Occipital lobe (tissue), 2 donors: ENCODE results near the gene C6orf89. TPM values are rescaled to one million over a fixed set of nuclear protein-coding genes. Genes with fewer than 3 reads are reported as not detected.
"Not testable (repeated sequence)": the region's sequence is repeated elsewhere in the genome, so short reads cannot be mapped to it uniquely, and the experiment has no call there.

Source experiments
- DNase-seq: peaks from one replicate; lab custom pipeline; 2025; lab: John Stamatoyannopoulos, UW
- total RNA-seq: library from RNA; depleted of rRNA; stranded (reverse); fragments of >200 nt; gene quantifications from one replicate; pipeline ENCODE4 v1.2.3, GENCODE V29; 2014

Gene C6orf89
- total RNA-seq, 1 donor from 2014 or later, result 36.2 TPM

DNA sequence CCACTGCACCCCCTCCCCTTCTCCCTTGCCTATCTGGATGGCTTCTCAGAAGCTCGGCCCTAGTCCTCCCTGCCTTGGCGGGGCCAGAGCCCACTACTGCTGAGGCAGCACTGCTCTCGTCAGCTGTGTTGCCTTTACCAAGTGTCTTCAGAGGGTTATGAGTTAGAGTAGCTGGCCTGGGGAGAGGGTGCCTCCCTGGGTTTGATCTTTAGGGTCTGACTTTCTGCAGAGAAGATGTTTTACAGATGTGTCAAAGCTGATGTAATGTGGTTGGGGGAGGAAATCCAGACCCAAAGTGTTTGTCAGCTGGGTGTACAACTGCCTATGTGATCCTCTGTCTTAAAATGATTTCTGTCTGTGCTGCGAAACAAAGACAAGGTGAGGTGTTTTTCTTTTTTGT, 38.4 kb downstream of the C6orf89 start:
- DNase-seq, result no peak

DNA sequence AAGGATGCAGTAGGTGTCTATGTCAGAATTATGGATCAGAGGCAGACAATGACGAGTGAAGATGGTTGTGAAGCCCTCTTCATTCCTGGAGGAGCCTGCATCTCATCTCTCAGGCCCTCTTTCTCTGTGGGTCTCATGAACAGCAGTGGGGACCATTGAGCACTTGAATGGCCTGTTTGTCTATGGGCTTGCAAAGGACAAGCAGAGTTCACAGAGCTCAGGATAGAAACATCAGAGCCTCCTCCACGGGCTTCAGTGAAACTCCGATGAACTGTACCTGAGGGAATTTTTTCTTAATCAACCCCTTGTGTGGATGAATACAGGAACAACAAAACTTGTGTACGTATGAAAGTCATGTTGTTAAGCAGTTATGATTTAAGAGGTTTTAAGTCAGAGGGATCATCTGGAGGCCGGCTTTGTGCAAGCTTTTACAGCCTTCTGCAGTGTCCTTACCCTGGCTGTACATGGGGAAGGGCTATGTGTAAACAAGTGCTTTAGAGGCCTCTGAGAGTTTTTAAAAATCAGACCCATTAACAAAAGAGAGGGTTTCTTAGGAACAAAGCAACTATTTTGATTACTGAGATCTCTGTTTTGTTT, 39.1 kb downstream of the C6orf89 start:
- no peak for DNase-seq

DNA sequence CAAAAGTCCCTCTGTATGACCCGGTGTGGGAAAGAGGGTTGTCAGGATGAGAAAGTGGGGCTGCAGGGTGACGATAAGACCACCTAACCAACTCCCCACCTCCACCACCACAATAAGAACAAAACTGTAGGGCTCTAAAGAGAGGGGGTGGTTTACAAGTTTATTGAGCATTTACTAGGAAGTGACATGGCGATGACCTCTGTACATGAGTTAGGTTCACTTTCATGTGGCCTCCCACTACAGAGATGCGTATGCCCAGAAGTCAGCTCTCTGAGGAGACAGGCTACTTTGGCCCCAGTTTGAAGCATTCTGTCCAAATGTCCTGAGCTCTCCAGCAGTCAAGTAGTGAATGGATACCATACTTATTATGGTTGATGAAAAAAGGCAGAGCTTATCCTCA, 40.1 kb downstream of the C6orf89 start:
- DNase-seq, result no peak

DNA sequence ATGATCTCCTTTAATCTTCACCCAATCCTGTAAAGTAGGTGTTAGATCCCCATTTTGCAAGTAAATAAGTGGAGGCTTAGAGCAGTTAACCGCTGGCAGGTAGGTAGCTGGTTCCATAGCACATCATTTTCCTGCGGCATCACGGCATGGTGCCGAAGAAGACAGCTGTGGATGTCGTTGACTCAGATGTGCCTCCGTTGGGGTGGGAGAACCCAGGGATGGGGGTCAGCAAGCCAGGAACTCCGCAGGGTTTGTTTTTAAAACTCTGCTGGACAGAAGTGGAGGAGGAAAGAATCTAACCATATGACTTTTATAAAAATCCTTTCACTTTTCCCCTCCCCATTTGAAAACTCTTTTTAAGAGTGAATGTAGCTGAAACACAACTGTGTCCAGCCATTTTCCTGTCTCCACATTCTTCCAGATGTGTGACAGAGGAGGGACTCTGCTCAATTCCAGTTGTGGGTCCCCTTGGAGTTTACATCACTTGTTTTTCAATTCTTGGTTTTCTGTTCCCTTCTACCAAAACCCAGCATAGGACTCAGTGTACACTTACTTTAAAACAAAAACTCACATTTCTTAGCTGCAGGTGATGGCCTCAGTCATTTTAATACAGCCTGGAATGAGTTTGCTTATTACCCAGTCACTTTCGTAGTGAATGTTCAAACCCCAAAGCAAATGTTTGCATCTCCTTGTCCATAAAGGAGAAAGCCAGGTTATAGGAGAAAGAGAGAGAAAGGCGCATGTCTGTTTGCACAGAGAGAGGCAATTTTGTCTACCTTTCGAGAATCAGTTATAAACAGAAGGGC, 41.2 kb downstream of the C6orf89 start:
- DNase-seq, result no peak

DNA sequence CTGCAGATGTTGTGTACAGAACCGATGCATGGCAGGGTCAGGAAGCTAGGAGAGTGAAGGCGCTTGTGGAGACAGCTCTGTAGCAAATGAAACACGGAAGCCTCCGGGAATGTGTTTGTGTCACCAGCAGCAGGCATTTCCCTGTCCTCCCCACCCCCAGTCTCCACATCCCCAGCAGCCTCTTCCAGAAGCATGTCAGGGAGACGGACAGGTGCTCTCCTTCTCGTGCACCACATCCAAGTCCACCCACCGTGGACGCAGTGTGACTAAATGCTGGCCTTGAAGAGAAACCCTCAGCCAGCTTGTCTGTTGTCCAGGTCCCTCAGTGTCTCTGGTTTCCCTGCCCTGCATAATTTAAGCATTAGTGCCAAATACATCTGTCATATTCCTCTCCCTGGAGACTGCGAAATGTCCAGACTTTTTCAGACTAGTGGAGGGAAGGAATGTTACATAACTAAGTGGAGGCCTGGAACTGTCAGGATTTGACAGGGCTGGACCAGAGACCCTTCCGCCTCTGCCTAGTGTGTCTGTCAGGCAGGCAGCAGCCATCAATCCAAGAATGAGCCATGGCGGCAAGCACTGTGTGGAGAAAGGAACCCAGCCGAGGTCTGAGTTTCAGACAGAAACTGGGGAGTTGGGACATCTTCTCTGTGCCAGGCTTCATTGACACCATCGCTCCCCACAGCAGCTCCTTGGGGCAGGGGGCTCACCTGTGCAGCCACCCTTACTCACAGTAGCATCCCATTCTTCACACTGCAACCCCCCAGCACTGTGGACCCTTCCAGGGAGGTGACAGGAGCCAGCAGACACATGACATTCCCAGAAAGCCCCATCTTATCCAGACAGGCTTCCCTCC, 42.2 kb downstream of the C6orf89 start:
- DNase-seq, result no peak

DNA sequence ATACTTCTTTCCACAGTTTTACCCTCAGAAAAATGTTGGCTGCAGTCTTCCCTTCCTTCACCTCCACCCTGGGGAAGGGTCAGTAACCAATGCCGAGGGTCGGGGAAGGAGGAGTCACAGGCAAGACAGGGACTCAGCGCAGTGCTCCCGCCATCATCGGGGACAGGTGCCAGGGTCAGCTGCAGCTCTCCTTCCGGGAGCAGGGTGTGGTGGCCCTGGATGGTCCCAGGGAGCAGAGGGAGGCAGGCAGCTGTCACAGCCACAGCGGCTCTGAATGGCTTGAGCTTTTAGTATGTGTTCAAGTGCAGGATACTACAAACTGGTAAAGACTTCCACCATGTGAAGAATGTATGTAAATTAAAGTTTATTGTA, 42.8 kb downstream of the C6orf89 start:
- no peak for DNase-seq

DNA sequence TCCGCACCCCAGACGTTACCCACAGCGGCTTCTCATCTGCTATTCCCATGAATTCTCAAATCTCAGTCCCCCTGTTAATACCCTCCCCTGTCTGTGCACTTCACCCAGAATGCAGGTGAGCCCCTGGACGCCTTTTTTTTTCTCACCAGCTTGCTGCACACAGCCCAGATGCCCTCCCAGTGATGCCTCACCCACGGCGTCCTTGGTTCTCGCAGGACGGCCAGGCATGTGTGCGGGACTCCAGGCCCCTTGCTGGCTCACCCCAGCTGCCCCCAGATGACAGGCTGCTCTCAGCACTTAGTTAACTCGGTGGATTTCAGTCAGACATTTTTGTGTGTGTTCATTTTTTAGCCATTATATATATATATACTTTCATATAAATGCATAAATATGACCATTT, 43.4 kb downstream of the C6orf89 start:
- no peak for DNase-seq

DNA sequence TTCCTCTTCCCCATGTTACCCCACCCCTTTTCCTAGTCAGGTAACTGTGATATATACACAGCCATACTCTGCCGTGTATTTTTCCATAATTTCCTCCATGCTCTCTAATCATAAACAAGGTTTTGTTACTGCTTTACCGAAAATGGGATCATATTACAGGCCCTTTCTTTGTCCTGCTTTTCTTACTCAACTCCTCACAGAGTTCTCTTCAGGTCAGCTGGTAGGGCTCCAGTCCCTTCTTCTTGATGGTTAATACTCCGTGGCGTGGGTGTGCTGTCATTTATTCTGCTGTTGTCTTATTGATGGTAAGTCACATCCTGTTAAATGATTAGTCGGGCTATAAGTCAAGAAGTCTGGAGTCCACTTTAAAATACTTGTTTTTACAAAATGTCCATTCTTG, 43.9 kb downstream of the C6orf89 start:
- no peak for DNase-seq

DNA sequence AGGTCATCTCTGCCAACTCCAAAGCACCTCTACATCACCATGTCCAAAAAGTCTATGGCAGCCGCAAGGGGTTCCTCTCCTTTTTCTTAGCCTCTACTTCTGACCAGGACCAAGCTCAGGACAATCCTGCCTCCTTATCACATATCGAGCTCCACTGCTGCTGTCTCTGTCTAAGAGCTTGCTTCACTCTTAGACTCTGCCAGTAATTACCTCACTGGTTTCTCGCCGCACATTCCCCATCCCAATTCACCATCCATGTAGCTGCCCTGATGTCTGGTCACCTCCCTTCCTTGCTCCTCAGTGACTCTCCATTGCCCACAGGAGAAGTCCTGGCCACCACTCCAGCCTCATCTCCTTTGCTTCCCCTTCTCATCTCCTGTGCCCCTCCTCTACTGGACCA, 44.7 kb downstream of the C6orf89 start:
- DNase-seq, result no peak

DNA sequence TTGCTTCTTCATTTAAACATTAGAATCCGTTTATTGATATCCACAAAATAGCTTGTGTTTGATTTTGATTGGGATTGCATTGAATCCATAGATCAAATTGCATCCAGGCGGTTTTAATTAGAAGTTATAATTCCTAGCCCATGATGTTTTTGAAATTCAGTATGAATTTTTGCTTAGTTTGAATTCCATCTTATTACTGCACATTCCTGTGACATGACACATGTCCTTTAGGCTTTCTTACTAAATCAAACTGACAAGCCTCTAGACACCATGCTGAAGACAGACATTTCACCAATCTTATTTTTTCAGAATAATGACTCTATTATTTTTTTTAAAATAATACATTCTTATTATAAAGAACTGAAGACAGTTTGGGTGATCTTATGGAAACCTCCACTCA, 47.4 kb downstream of the C6orf89 start:
- no peak for DNase-seq

DNA sequence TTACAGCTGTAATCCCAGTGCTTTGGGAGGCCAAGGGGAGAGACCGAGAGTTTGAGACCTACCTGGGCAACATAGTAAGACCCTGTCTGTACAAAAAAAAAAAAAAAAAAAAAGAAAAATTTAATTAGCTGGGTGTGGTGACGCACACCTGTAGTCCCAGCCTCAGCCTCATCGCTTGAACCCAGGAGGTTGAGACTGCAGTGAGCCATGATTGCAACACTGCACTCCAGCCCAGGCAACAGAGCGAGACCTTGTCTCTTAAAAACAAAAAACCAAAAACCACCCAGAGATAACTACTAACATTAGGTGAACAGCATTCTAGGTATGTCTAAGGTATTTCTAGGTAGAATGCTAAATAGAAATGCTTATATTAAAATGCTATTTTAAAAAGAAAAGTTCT, 47.8 kb downstream of the C6orf89 start:
- no peak for DNase-seq

DNA sequence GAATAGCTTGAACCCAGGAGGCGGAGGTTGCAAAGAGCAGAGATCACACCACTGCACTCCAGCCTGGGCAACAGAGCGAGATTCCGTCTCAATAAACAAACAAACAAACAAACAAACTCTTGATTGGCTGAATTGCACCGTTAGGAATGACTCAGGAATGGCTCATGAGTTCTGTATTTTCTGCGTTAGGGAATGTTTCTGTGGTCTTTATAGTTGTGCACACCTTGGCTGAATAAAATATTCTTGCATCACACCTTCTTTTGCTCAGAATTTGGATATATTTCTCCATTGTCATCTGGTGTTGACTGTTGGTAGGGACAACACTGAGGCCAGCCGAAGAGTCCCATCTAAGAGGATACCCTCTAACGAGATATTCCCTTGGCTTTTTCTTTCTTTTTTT, 49.1 kb downstream of the C6orf89 start:
- no peak for DNase-seq

DNA sequence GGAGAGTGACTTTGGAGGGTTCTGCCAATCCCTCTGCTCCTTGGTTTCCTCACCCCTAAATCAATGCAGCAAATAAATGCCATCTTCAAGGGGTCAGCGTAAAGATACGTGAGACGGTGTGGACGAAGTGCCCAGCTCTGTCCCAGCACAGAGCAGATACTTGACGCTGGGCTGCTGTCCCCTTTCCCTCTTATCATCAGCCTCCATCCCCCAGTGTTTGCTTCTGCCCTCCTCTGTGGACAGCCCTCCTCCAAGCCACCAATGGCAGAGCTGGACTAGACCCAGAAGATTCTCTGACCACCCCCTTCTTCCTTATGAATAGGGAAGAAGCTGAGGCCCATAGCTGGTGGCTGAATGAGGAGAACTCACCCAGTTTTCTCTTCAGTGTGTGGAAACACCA, 51.1 kb downstream of the C6orf89 start:
- no peak for DNase-seq

DNA sequence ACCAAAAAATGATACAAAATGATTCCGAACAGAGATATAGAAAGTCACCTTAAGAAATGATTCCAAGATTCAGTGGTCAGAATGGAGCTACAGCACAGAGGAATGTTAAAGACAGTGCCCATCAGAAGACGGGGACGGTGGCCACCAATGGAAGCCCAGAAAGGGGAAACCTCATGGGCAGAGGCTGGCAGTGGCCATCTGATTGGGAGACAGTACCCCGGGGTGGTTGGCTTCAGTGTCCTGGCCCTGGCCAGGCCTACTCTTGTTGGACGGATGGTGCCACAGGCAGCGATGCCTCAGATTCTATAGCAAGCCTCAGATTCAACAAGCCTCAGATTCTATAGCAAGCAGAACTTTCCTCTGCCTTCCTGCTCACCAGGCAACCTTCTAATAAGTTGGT, 52.1 kb downstream of the C6orf89 start:
- no peak for DNase-seq

DNA sequence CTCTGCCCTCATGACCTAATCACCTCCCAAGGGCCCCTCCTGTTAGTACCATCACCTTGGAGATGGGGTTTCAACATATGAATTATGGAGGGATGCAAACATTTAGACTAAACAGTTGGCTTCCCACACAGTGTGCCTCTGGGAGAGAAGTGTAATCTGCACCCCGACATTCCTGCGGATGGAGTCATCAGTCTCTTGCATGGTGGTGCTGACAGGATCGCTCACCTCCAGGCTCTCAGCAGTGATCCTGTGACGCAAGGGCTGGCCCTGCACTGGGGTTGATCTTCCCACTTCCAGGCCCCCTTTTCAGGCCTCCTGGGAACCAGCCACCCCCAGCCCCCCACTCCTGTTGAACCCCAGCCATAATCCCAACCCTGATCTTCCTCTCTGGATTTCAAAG, 52.8 kb downstream of the C6orf89 start:
- no peak for DNase-seq

DNA sequence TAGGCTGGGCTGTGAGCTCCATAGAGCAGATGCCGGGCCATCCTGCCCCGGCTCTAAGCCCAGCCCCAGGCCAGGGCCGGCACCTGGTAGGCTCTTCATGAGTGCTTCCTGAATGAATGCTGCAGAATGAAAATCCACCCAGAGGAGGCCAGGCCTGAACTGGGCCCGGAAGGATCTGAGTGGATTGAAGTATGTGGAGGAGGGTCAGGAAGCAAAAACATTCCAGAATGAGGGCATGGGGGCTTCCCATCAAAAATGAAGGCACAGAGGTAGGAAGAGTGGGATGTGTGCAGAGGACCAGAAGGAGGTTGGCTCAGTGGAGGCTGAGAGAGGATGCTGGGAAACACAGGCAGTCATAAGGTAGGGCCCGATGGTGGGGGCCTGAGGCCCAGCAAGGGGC, 53.3 kb downstream of the C6orf89 start:
- not testable (repeated sequence) for DNase-seq

DNA sequence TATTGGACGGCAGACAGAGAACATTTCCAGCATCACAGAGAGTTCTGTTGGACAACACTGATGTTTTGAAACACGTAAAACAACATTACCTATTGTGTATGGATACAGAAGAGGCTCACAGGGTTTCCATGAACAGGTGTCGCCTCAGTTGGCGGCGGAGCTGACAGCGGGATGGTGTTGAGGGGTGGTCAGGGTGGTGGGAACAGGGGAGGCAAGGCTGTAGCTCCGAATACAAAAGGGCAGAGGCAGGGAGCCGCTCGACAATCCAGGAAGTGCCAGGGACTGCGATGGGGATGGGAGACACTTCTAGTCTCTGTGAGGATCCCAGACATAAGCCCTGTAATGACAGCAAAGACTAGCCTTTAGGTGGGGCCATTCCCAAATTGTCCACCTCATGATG, 54.3 kb downstream of the C6orf89 start:
- no peak for DNase-seq

DNA sequence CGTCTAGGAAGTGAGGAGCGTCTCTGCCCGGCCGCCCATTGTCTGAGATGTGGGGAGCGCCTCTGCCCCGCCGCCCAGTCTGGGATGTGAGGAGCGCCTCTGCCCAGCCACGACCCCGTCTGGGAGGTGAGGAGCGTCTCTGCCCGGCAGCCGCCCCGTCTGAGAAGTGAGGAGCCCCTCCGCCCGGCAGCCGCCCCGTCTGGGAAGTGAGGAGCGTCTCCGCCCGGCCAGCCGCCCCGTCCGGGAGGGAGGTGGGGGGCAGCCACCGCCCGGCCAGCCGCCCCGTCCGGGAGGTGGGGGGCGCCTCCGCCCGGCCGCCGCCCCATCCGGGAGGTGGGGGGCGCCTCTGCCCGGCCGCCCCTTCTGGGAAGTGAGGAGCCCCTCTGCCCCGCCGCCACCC, 55.8 kb downstream of the C6orf89 start:
- DNase-seq, result not testable (repeated sequence)

DNA sequence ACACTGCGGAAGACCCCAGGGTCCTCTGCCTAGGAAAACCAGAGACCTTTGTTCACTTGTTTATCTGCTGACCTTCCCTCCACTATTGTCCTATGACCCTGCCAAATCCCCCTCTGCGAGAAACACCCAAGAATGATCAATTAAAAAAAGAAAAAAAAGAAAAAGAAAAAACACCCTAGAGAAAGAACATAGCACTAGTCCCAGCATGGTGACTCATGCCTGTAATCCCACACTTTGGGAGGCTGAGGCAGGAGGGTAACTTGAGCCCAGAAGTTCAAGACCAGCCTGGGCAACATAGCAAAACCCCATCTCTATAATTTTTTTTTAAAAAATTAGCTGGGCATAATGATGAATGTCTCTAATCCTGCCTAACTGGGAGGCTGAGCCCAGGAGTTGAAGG, 56.6 kb downstream of the C6orf89 start:
- DNase-seq, result not testable (repeated sequence)

DNA sequence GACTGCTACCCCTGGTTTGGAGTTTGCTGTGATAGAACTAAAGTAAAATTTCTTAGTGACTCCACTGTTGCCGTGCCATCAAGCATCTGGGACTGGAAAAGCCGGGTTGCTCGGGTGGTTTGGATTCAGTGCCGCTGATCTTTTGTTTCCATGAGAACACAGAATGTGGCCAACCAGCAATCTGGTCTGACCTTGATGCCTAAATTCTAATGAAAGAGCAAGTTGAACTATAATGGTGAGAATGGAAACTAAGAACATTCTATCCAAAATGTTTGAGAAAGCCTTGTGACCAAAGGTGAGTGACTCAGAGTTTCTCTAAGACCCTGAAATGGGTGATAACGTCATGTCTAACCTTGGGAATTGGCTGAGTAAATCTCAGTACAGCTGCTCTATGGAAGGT, 58.9 kb downstream of the C6orf89 start:
- no peak for DNase-seq

DNA sequence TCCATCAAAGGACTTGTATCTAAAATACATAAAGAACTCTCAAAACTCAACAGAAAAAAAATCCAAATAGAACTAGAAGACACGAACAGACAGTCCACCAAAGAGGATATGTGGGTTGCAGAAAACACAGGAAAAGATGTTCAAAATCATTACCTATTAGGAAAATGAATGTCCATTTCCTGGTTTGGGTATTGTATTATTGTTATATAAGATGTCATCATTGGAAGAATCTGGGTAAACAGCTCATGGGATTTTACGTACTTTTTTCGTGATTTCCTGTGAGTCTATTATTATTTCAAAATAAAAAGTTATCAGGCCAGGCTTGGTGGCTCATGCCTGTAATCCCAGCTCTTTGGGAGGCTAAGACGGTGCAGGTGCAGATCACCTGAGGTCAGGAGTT, 59.5 kb downstream of the C6orf89 start:
- no peak for DNase-seq

DNA sequence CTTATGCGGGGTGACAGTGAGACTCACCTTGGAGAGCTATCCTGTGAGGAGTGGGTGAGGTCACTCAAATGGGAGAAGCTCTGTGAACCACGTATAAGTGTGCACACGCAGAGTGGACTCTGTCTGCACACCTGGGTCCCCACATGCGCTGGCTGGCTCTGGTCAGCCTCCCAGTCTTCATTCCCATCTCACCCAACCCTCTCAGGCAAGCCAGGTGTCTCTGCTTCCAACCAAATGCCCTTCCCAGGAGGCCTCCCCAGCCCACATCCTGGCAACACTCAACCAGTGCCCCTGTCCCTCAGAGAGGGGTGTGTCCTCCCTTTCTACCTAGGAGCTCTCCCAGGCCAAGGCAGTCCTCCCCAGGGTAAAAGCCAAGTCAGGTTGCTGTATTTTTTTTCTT, 60.8 kb downstream of the C6orf89 start:
- DNase-seq, result no peak
